ACHN (cell line): ENCODE measurements around the gene SNRPF.
"Not testable (repeated sequence)": the region's sequence is repeated elsewhere in the genome, so short reads cannot be mapped to it uniquely, and the experiment has no call there.

Experiments used
- DNase-seq: peaks from one replicate; pipeline ENCODE4 v3.0.0-alpha.2; 2015
- in situ Hi-C: cut with HindIII; loops from 2 replicates; pipeline ENCODE4 v1.10.0; 2017; ENCODE audit warnings: low sequenced_read_pairs, low pct_ligation_motif_present, low pct_unique_long_range_greater_than_20kb

Gene SNRPF

DNA sequence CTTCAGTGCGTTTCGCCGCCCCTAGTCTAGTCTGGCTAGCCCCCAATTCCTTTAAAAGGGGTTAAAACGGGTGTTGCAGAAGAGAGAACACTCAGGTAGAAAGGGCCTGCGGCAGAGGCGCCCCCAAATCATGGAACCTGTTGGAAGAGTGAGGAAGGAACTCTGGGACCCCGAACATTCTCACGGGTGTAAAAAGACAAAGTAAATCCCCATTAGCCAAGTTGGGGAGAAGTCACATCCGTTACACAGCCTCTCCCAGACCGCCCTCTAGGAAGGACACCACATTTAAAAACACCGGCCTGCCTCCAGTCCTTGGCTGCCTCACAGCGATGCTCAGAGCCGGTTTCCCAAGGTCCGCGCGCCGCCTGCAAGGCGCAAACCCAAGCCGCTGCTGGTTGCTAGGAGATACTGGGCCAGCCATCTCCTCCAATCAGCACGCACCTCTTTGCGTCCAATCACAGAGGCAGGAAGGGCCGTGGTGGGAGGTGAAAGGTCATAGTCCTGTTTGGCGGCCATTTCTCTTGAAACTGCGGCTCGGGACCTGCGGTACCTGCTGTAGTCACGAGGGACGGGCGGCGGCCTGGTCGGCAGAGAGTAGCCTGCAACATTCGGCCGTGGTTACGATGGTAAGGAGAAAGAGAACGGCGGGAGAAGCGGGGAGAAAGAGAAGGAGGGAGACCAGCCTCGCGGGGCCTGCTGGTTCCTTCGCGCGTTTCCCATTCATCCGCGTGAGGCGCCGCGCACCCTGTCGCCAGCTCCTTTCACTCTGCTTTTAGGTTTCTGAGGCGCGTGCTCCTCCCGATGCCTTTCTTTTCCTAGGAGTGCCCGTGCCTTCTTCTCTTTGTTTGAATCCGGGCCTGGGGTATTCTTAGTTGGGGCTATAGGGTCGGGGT is at the start of gene SNRPF:
SNRPF (plus strand) TSS at position 502 of the 893 bp plus-strand sequence; CDS start at position 624, 122 bp downstream.
- in situ Hi-C loops: no loop called here

DNA sequence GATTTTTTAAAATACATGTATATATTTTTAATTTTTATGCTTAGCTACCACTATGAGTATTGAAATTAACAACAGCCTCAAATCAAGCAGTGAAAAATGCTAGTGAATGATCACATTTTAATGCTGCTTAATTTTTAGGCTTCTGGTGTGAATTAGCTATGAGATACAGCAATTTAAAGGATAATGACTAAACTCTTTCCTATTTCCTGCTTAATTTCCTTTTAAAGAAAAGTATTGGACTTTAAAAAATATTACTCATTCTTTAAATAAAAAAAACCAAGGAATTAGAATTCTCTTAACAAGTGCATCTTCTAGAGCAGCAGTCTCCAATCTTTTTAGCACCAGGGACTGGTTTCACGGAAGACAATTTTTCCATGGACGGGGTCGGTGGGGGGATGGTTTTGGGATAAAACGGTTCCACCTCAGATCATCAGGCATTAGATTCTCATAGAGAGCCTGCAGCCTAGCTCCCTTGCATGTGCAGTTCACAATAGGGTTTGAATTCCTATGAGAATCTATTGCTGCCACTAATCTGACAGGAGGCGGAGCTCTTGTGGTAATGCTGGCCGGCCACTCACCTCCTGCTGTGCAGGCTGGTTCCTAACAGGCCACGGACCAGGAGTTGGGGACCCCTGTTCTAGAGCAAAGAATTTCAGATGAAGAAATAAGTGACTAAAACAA is 49.6 kb upstream of the SNRPF start:
- DNase-seq: no peak
- in situ Hi-C loops: no loop called here

More for the DNA sequence above, at the start of gene SNRPF:
- peak; percentile 99 for DNase-seq

DNA sequence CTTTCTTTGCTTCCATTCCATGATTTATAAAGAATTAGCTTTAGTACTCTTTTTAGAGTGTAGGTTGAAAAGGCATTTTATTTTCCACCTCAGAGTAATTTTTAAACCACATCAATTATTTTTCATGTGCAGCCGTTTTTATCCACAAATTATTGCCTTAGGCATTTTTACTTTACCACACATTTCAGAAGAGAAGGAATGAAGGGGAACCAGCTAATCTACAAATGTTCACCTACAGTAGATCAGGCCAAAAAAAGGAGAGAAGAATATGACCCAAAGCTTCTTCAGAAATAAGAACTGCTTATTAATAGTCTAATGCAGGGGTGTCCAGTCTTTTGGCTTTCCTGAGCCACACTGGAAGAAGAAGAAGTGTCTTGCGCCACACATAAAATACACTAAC is 48.3 kb upstream of the SNRPF start:
- in situ Hi-C loops: loop anchor here (10.0 kb wide), 1 partner anchor 226 kb away; no protein-coding TSS in a partner anchor
- DNase-seq: no peak

DNA sequence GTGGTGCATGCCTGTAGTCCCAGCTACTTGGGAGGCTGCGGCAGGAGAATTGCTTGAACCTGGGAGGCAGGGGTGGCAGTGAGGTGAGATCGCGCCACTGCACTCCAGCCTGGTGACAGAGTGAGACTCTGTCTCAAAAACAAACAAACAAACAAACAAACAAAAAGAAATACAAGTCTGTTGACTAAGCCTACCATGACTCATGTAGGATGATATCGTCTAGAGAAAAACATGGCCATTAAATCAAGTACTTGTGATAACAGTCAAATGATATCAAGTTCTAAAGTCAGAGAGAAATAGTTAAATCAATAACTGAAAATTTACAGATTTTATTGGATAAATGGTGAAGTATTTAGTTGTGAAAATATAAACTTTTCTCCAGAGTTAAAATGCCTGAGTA is 46.6 kb upstream of the SNRPF start:
- not testable (repeated sequence) for DNase-seq
- in situ Hi-C loops: loop anchor here (10.0 kb wide), 1 partner anchor 227 kb away; no protein-coding TSS in a partner anchor

DNA sequence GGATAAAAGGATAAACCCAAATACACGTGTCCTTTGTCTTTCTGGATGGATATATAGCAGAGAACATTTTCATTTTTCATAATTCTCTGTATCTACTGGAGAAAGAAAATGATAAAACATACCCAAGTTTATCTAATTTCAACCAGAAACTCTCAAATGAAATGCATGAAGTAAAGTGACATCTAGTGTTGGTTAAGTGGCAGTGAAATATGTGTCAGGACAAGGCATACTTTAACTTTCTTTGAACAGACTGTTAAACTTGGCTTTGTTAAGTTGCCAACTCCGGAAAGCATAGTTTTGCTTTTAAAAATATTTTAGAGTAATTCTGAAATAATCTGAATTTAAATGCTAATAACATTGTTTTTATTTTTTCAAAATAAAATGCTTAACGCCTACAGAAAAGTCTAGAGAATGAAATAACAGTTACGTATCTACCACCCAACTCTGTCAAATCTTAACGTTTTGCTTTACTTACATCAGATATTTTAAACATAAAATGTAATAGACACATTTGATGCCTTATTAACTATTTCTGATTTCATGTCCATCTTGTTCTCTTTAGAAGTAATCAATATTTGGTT is 43.0 kb upstream of the SNRPF start:
- in situ Hi-C loops: loop anchor here (10.0 kb wide), 1 partner anchor 231 kb away; no protein-coding TSS in a partner anchor
- DNase-seq: peak; percentile 60

DNA sequence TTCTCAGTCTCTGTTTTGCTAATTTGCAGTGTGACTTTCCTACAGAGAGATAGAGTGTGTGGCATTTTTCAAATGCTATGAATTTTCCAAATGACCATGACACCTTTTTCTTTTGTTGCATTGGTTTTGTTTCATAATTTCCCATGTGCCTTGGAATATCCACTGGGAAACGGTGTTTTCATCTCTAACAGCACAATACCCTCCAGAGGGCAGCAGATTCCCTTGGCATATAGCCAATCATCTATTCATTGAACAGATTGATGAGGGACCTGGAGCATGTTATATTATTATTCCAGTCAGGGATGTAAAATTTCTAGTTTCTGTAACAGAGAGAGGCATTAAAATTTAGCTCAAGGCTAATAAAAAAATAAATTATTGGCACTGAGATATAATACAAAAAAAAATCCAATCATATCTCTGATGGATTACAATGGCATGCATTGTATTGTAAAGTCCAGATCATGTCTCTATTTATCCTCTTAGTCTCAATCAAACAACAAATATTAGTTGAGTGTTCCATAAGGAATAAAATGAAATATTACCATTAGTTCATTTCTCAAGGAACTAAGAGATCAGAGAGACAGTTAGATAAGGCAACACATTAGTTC is 38.6 kb upstream of the SNRPF start:
- DNase-seq: peak; percentile 85
- in situ Hi-C loops: no loop called here

DNA sequence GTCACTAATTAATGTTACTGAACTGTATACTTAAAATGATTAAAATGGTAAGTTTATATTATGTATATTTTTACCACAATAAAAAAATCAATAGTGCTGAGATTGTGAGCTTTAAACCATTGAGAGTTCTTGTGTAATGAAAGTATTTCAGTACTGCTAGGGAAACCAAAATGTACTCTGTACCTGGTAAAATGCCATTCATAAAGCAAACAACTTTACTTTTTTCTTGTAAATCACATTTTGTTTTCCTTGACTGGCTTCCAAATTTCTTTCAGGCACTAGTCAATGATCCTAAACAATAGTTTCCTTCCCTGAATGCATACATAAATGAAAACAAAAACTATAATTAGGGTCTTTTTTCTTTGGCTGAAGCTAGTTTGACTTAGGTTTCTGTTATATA is 29.4 kb upstream of the SNRPF start:
- DNase-seq: no peak
- in situ Hi-C loops: no loop called here

DNA sequence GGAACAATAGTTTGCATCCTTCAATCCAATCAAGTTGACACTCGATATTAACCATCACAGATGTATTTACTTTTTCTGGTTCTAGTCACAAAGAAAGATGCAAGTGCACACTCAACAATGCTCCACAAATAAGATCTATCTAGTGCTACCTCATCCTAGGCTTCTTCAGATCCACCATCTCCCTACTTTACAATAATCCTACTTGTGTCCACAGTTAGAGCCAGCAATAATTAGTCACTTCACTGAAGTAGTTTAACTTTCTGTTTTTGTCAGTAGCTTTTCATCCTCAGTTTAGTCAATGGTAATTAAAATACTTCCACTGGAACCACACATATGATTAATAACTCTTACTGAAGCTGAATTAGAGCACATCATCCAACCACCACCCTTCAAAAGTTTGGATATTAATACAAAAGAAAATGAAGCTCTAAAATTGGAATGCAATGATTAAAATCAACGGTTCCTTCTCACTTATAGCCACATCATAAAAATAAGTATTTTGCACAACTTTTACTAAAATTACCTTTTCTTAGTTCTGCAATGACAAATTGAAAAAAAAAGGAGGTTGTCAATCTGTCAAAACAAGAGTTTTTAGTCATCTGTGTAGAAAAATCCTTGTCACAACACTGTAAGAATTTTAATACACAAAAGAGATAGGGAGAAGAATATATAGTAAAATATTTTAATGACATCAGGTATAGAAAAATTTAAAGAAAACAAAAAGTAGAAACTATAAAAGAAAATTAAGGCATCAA is 28.2 kb upstream of the SNRPF start:
- in situ Hi-C loops: no loop called here
- DNase-seq: no peak

DNA sequence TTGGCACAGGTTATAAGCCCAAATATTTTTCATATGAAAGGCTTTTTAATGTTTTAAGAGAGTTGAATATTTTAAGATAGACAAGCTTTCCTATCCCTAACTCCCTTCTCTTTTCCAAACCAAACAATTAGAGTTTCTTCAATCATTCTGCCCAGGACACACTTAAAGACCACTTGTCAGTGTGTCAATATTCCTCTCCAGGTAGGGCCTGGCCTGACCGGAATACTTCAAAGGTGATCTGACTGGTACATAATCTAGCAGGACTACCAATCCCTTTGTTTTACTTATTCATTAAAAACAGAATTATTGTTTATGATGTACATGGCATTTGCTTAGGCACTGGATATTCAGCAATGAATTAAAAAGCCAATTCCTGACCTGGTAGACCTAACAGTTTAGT is 24.2 kb upstream of the SNRPF start:
- DNase-seq: no peak

DNA sequence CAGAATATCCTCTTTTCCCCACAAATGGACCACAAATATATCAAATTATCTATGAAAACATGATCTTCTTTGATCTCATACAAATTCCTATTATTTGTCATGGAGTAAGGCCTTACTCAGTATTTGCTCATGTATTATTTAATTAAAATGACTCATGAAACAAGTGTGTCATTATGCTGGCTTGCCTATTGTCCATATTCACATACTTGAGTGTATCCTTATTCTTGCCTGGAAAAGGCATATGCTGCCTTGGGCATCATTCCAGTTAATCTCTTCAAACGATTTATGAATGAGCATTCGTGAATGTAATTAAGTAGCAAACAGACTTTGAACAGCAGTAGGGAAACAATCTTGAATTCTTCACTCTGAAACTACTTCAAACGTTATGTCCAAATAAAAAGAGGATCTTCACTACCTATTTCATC is 22.6 kb upstream of the SNRPF start:
- in situ Hi-C loops: no loop called here
- DNase-seq: no peak

More for the DNA sequence above, 24.2 kb upstream of the SNRPF start:
- in situ Hi-C loops: no loop called here

DNA sequence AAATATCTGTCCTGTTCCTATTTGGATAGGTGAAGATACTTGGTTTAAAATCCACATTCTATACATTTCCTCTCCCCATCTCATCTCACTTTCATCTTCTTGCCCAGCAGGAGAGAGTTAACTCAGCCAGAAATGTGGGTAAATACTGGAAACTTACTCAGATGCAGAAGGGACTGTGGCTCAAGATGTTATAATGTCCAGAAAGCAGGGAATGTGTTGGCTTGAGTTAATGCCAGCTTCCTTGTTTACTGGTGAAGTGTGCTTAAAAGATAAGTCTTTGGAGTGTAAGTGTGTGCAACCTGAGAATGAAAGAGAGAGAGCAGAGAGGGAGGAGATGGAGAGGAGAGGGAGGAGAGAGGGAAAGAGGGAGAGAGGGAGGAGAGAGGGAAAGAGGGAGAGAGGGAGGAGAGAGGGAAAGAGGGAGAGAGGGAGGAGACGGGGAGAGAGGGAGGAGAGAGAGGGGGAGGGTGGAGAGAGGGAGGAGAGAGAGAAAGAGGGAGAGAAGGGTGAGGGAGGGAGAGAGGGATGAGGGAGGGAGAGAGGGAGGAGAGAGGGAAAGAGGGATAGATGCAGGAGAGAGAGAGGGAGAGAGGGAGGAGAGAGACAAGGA is 22.0 kb upstream of the SNRPF start:
- DNase-seq: peak; percentile 22
- in situ Hi-C loops: no loop called here

DNA sequence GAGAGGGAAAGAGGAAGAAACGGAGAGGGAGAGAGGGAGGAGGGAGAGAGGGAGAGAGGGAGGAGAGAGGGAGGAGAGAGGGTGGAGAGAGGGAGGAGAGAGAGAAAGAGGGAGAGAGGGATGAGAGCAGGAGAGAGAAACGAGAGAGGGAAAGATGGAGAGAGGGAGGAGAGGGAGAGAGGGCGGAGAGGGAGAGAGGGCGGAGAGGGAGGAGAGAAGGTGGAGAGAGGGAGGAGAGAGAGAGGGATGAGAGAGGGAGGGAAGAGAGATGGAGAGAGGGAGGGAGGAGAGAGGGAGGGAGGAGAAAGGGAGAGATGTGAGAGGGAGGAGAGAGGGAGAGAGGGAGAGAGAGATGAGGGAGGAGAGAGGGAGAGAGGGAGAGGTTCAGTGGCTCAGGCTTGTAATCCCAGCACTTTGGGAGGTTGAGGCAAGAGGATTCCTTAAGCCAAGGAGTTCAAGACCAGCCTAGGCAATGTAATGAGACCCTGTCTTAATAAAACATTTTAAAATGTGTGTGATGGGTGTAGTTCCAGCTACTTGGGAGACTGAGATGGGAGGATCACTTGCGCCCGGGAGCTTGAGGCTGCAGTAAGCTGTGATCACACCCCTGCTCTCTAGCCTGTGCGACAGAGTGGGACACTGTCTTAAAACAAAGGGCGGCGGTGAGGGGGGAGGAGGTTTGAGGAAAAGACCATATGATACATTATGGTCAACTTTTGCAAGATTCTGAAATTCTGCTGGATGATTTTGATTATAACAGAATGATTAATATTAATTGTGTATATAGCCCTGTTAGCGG is 21.3 kb upstream of the SNRPF start:
- in situ Hi-C loops: no loop called here
- DNase-seq: no peak

DNA sequence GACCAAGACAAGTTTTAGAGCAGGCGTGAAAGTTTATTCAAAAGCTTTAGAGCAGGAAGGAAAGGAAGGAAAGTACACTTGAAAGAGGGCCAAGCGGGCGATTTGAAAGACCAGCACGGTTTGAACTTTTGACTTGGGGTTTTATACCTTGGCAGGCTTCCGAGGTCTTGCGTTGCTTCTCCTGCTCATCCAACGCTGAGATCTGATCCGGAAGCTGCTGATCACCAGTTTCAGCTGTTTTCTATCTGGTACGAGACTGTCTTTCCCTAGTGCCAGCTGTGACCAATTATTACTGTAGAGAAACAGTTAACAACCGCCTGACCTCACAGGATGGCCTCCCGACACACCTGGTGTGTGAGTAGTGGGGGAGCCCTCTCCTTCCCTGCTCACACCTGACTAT is 20.6 kb upstream of the SNRPF start:
- DNase-seq: peak; percentile 68
- in situ Hi-C loops: no loop called here

DNA sequence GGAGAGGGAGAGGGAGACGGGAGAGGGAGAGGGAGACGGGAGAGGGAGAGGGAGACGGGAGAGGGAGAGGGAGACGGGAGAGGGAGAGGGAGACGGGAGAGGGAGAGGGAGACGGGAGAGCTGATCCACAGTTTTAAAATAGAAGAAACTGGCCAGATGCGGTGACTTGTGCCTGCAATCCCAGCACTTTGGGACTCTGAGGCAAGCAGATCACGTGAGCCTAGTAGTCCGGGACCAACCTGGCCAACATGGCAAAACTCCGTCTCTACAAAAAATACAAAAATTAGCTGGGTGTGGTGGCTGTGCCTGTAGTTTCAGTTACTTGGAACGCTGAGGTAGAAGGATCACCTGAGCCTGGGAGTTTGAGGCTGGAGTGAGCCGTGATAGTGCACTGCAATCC is 16.3 kb upstream of the SNRPF start:
- in situ Hi-C loops, DNase-seq: not testable (repeated sequence)

DNA sequence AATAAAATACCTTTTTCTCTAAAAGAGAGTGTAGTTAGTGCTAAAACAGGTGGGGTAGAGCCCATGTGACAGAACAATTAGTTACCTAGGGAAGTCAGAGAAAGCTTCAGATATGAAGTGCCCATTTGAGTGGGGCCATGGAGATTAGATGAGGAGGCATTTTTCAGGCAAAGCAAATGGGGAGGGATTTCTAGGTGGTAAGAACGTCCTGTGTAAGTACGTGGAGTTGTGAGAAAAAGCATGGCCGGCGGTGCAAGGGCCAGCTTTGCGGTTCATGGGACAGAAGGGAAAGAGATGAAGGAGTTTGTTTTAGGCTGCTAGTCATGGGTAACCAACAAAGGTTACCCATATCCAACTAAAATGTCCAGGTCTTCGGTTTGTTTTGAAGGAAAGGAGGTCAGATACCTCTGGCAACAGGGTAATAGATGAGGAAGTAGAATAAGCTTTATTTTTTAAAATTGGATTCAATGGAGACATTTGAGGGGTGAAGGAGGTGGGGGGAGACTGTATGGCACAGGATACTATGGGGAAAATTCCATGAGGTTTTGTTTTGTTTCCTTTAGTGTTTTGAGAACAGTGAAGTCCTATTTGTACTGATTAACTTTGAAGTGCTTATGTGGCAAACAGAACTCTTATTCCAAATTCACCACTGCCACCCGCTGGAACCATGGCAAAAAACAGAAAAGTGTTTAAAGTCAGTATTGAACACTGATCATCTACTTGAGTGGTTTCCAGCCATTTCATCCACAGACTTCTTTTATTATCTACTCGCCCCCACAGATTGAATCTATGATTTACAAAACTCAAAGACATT is 10.0 kb upstream of the SNRPF start:
- in situ Hi-C loops: no loop called here
- DNase-seq: peak; percentile 87

DNA sequence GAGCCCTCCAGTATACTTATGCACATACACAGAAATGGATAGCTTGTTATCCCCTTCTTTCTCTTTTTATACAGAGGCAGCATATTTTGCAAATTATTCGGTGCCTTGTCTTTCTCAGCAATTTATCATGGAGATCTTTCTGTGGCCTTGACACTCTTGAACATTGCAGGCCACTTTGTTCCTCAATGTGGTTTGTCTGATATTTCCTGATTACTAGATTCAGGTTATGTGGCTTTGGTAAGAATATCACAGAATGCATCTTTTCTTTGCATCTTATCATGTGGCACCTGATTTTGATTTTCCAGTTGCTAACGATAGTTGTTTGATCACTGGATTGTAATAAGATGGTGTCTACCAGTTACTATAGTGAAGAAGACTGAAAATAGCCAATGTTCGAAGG is 7.1 kb upstream of the SNRPF start:
- in situ Hi-C loops: no loop called here
- no peak for DNase-seq
